CD4-positive, alpha-beta T cell treated with Interleukin-6 for 4 hours (primary cell): ENCODE data around the gene SAMD14.

Source experiments
- DNase-seq: peaks from one replicate; pipeline ENCODE4 v3.0.0-alpha.2; 2020; ENCODE audit warnings: mixed read lengths

The SAMD14 gene

GRCh38 chr17:50111673-50112655 lies 18.0 kb downstream of the SAMD14 start:
- no peak for DNase-seq

- DNase-seq: no peak
These were observed 19.2 kb downstream of the SAMD14 start for GRCh38 chr17:50110591-50111349.

DNA sequence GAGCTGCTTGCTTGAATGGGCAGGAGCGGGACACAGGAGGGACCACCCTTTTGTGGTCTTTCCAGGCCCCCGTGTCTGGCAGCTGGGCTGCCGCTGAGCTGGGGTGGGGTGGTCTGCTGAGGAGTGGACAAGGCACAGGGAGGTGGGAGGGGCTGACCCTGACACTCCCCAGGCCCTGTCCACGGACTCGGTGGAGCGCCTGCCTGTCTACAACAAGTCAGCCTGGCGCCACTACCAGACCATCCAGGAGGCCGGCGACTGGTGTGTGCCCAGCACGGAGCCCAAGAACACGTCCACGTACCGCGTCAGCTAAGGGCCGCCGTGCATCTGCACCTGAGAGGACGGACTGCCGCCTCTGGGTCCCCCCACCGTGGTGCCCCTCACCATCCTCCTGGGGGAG lies 20.2 kb downstream of the SAMD14 start:
- no peak for DNase-seq

DNA sequence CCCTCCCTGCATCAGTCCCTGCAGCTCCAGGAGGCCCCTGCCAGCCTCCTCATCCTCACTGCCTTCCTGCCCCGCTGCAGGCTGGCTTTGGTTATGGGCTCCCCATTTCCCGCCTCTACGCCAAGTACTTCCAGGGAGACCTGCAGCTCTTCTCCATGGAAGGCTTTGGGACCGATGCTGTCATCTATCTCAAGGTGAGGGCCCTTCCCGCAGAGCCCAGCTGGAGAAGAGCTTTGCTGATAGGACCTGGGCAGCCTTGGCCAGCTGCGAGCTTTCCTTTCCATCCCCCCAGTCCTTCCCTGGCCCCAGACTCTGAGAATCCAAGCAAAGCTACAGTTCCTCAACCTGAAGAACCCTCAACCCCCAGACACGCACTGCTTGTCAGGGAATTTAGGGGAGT lies 20.8 kb downstream of the SAMD14 start:
- no peak for DNase-seq

GRCh38 chr17:50108556-50108955 lies 21.4 kb downstream of the SAMD14 start:
- DNase-seq: no peak

DNA sequence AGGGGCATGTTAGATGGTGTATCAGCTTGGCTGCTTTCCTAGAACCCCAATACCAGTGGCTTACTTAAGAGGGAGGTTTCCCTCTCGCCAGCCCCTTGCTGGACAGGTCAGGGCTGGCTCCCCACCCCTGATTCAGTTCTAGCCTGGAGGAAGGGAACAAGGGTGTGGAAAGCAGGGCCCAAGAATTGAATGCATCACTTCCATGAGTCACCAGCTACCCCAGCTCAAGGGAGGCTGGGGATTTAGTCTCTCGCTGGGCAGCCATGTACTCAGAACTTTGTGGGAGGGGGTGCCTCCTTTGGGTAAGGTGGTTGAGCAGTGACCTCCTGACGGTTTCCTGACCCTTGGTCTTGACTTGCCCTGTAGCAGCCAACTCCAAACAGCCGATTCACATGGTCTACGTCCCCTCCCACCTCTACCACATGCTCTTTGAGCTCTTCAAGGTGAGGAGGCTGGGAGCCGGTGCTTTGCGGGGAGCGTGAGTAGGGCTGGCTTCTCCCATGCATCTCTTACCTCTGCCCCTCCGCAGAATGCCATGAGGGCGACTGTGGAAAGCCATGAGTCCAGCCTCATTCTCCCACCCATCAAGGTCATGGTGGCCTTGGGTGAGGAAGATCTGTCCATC lies 22.1 kb downstream of the SAMD14 start:
- DNase-seq: no peak

DNA sequence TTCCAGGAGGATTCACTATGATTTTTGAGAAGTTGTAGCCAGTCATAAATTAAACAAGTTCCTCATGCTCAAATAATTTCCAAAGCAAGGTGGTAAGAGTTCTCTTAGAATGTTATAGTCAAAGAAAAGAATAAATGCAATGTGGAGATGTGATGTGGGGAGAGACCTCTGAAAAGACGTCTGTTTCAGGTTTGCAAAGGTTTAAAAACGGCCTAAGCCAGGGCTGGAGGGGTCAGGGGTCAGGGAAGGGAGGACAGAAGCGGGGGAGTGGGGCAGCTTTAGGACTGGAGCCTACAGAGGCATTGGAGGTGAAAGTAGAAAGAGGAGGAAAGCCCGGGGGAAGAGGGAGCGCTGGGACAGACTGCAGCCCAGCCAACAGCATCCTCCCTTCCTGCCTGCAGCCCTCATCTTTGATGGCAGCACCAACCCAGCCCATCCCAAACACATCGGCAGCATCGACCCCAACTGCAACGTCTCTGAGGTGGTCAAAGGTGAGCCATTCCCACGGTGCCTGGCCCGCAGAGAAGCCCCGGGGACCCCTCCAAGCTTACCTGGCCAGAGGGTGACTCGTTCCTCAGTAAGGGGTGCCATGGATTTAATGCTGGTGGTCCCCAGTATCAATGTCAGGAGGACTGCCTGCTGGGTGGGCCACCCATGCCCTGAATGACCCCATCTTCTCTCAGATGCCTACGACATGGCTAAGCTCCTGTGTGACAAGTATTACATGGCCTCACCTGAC lies 23.4 kb downstream of the SAMD14 start:
- no peak for DNase-seq

- DNase-seq: no peak
These were observed 24.1 kb downstream of the SAMD14 start for GRCh38 chr17:50105811-50106210.

GRCh38 chr17:50103941-50104340 lies 26.0 kb downstream of the SAMD14 start:
- no peak for DNase-seq

DNA sequence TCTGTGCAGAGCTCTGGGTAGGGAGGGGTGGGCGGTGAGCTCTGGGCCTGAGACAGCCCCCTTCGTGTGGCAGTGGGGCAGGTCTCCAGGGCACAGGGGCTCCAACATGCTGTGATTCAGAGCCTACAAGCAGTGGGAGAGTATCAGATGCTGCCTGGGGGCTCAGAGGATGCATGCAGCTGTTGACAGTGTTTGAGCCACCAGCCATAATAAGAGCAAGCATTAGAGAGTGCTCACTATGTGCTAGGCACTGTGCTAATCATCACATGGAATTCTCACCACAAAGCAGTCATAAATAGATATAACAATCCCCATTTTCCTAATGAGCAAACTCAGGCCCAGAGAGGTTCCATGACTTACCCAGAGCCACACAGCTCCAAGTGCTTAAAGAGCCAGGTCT lies 26.7 kb downstream of the SAMD14 start:
- DNase-seq: no peak

- DNase-seq: no peak
These were observed 27.6 kb downstream of the SAMD14 start for GRCh38 chr17:50102164-50102991.

DNA sequence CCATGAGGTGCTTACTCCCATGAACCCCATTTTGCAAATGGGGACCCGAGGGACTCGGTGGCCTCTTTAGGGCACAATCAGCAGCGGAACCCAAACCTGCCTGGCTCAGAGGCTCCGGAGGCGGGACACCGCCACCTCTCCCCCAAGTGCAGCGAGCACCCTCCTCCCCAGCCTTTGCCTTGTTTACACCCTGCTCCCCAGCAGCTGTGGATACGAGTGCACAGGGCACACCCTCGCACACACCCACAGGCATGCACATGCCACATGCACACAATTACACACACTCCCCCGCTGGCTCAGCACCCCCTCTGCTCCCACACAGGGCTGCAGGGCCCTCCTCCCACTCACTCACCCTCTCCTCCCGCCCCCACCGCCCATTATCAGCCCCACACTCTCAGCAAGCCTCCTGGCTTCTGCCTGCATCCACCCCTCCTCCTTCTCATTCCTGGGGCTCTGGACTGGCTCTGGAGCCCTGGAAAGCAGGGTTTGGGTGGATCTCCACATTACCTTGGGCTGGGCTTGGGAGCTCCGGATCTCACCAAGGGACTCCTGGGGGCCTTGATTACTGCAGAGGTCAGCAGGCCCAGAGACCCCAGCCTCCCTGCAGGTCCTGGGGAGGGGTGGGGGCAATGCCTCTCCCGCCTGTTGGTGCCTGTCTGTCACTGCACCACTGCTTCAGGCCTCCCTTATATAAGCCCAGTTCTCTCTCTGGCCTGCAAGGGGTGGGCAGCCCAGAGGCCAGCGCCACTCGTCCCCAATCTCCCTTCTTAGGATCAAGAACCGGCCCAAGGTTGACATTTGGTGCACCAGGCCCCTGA lies 28.4 kb downstream of the SAMD14 start:
- DNase-seq: no peak

DNA sequence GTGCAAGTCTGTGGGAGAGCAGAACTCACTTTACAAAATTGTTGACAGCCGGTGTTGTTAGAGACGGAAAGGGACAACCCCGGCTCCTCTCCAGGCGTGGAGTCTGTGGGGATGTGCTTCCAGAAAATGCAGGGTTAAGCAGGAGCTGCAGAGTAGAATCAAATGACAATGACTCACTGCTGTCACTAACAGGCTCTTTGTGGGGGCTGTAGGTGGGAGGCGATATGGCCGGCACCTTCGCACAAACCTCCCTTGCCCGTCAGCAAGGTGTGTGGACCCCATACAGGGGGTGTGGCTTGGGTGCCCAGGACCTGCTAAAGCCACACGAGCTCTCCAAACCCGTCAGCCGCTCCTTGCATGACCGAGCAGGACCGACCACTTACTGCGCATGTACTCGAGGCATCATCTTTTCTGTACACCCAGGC lies 29.0 kb downstream of the SAMD14 start:
- no peak for DNase-seq

- DNase-seq: no peak
These were observed 29.5 kb downstream of the SAMD14 start for GRCh38 chr17:50100480-50100883.

DNA sequence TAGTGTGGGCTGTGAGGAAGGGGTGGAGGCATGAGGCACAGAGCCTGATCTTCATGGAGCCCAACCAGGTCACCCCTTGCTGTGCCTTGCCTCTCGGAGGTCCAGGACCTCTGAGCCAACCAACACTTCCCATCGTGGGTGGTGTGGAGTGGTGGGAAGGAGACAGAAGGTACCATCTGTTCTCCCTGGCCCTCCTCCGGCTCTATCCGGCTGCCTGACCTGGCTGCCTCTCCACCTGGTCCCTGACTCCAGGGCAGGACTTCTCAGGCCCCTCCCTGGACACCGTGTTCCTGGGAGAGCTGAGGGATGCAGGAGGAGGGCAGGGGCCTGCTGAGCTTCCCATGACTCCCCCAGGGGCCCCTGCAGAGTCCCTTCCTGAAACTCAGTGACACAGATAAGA lies 31.0 kb downstream of the SAMD14 start:
- no peak for DNase-seq

DNA sequence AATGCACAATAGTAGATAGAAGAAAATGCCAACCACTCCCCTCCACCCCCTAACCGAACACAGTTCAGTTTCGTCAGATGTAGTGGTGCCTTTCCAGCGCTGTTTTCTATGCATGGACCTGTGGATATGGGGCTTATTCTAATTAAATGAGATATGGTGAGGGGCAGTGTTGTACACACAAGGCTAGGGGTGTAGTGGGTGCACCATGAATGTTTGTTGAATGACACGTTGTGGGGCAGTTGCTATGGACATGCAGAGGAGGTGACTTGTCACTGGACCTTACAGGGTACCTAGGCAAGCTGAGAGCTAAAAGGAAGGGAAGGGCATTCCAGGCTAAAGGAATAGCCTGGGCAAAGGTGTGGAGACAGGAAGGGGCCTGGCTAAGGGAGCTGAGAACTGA lies 31.4 kb downstream of the SAMD14 start:
- DNase-seq: no peak

- no peak for DNase-seq
These were observed 32.0 kb downstream of the SAMD14 start for GRCh38 chr17:50097926-50098325.

DNA sequence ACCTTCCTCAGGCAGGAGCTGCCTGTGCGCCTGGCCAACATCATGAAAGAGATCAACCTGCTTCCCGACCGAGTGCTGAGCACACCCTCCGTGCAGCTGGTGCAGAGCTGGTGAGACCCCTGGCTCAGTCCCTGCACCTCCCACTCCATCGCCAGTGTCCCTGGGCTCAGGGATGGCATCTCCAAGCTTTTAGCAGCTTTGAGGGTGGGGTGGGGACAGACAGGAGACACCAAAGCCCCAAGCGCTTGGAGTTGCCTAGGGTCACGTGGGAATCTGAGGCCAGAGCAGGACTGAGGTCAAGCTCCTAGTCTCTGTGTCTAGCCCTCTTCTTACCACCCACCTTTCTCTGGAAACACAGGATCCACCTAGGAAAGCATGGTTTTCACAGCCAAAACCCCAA lies 32.5 kb downstream of the SAMD14 start:
- DNase-seq: no peak

- no peak for DNase-seq
These were observed 33.2 kb downstream of the SAMD14 start for GRCh38 chr17:50096758-50097157.

GRCh38 chr17:50096092-50096491 lies 33.9 kb downstream of the SAMD14 start:
- DNase-seq: no peak

DNA sequence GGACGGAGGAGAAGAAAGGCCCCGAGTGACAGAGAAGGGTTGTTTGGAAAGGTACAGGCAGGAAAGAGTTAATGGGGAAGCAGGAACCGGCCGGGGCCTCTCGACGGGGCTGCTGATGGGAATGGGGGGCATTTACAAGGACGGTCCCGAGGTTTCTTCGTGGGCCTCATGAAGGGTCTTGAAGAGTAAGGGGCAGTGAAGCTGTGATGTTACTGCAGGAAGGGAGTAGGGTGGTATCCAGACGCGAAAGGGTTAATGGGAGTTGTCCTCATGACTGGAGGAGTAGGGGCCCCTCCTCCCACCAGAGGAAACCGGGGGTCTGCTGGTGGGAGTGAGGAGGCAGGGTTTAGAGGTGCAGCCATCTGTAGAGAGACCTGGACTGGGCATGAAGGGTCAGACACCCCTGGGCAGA lies 34.3 kb downstream of the SAMD14 start:
- no peak for DNase-seq
